H1 (cell line): ENCODE measurements around the gene FBXO21. TPM values are rescaled to one million over a fixed set of nuclear protein-coding genes. Genes with fewer than 3 reads are reported as not detected.

Experiments used
- CTCF ChIA-PET: fragments of 300-600 bp; sonication (Branson Sonifier 250); formaldehyde crosslinking; loops from one replicate; lab custom pipeline; 2021; ENCODE audit not compliant: partially characterized antibody; lab: Charles Lee
- POLR2A ChIA-PET: fragments of 300-600 bp; sonication (Branson Sonifier 250); formaldehyde crosslinking; loops from one replicate; lab custom pipeline; 2021; ENCODE audit warnings: inconsistent platforms; ENCODE audit not compliant: partially characterized antibody; lab: Charles Lee
- DNase-seq, 2 experiments: peaks; one replicate each; pipeline versions ENCODE4 v3.0.0 to v3.0.0-alpha.2; 2010 to 2022; ENCODE audit warnings: low spot score in 2 of 2, low read depth in 1 of 2, mixed read lengths in 1 of 2
- FAIRE-seq: peaks from 2 replicates; lab custom pipeline; 2011; peaks lifted over from hg19 to GRCh38; lab: Jason Lieb, UNC
- H2AFZ ChIP-seq: 2 replicates; pipeline ENCODE4 v1.8.1; 2012; ENCODE audit warnings: low read length, inconsistent platforms
- H2AK5ac ChIP-seq: 2 replicates; pipeline ENCODE4 v1.6.1; 2013; ENCODE audit warnings: low read depth, low read length
- H2BK120ac ChIP-seq: replicated peaks from 2 replicates; pipeline ENCODE3; 2013; ENCODE audit warnings: low read depth, low read length, inconsistent platforms
- H2BK12ac ChIP-seq: 2 replicates; pipeline ENCODE4 v1.6.1; 2013; ENCODE audit warnings: low read depth, low read length
- H2BK15ac ChIP-seq: 2 replicates; pipeline ENCODE4 v1.6.1; 2013; ENCODE audit warnings: low read length
- H2BK20ac ChIP-seq: 2 replicates; pipeline ENCODE4 v1.6.1; 2013; ENCODE audit warnings: low read length
- H2BK5ac ChIP-seq: 2 replicates; pipeline ENCODE4 v1.6.1; 2013; ENCODE audit warnings: low read depth, low read length
- H3K14ac ChIP-seq: 2 replicates; pipeline ENCODE4 v1.6.1; 2013; ENCODE audit warnings: inconsistent platforms; ENCODE audit not compliant: insufficient read length
- H3K18ac ChIP-seq: 2 replicates; pipeline ENCODE4 v1.6.1; 2013; ENCODE audit warnings: low read length; ENCODE audit errors: extremely low read depth
- H3K23ac ChIP-seq: 2 replicates; pipeline ENCODE4 v1.6.1; 2013; ENCODE audit warnings: inconsistent platforms; ENCODE audit not compliant: insufficient read length
- H3K23me2 ChIP-seq: 2 replicates; pipeline ENCODE4 v1.6.1; 2013; ENCODE audit warnings: low read depth, low read length
- H3K27ac ChIP-seq: 2 replicates; pipeline ENCODE4 v1.6.1; 2011; ENCODE audit warnings: low read depth, low read length, inconsistent platforms
- H3K27me3 ChIP-seq, 4 experiments: replicated peaks in 1 of 4; 1 replicate in 1 of 4; 2 replicates in 3 of 4; pipeline versions ENCODE4 v1.6.1 to v1.8.1; 2011 to 2013; ENCODE audit warnings: low read length in 3 of 4, mild to moderate bottlenecking in 3 of 4, inconsistent platforms in 2 of 4, mixed read lengths in 2 of 4, moderate library complexity in 1 of 4; ENCODE audit not compliant: control insufficient read depth in 3 of 4, insufficient read depth in 3 of 4; ENCODE audit errors: extremely low read depth in 1 of 4
- H3K36me3 ChIP-seq, 4 experiments: 2 replicates each; pipeline versions ENCODE4 v1.6.1 to v1.8.1; 2011 to 2013; ENCODE audit warnings: mild to moderate bottlenecking in 4 of 4, low read length in 3 of 4, moderate library complexity in 2 of 4, control low read depth in 1 of 4, inconsistent platforms in 1 of 4; ENCODE audit not compliant: insufficient read depth in 4 of 4, control insufficient read depth in 2 of 4
- H3K4ac ChIP-seq: replicated peaks from 2 replicates; pipeline ENCODE3; 2013; ENCODE audit warnings: low read length, low read depth, mixed read lengths, inconsistent platforms; ENCODE audit not compliant: insufficient read length
- H3K4me1 ChIP-seq, 4 experiments: replicated peaks in 1 of 4; 1 replicate in 1 of 4; 2 replicates in 3 of 4; pipeline versions ENCODE4 v1.6.1 to v1.8.1; 2011 to 2013; ENCODE audit warnings: low read length in 3 of 4, inconsistent platforms in 2 of 4, mixed read lengths in 1 of 4; ENCODE audit not compliant: insufficient read depth in 4 of 4, control insufficient read depth in 3 of 4
- H3K4me2 ChIP-seq, 2 experiments: 2 replicates each; pipeline versions ENCODE4 v1.6.1 to v1.8.1; 2011 to 2013; ENCODE audit warnings: low read depth in 2 of 2, low read length in 2 of 2, control low read depth in 1 of 2, inconsistent platforms in 1 of 2, mild to moderate bottlenecking in 1 of 2; ENCODE audit not compliant: insufficient read depth in 1 of 2
- H3K4me3 ChIP-seq, 4 experiments: fragments of 200-600, 300-600 bp in 1 of 4; sonication (generic), shearing (Covaris generic), sonication (Bioruptor Twin) in 1 of 4; 2 replicates each; pipeline versions ENCODE4 v1.5.1 to v1.8.1; 2011 to 2016; ENCODE audit warnings: low read length in 4 of 4, low read depth in 3 of 4, control low read depth in 2 of 4, inconsistent platforms in 2 of 4, mild to moderate bottlenecking in 2 of 4, mixed read lengths in 1 of 4, moderate library complexity in 1 of 4; ENCODE audit not compliant: insufficient read depth in 2 of 4; ENCODE audit errors: extremely low read depth in 1 of 4
- H3K56ac ChIP-seq: replicated peaks from 2 replicates; pipeline ENCODE3; 2013; ENCODE audit warnings: low read depth, mild to moderate bottlenecking, mixed read lengths, low read length, inconsistent platforms; ENCODE audit not compliant: insufficient read length
- H3K79me1 ChIP-seq: 2 replicates; pipeline ENCODE4 v1.6.1; 2013; ENCODE audit warnings: low read depth, low read length, control low read depth
- H3K79me2 ChIP-seq, 2 experiments: 2 replicates each; pipeline versions ENCODE4 v1.6.1 to v1.8.1; 2012 to 2013; ENCODE audit warnings: low read length in 2 of 2, mild to moderate bottlenecking in 2 of 2, inconsistent platforms in 1 of 2; ENCODE audit not compliant: insufficient read depth in 2 of 2, control insufficient read depth in 1 of 2
- H3K9ac ChIP-seq, 4 experiments: replicated peaks in 1 of 4; 1 replicate in 1 of 4; 2 replicates in 3 of 4; pipeline versions ENCODE4 v1.6.1 to v1.8.1; 2011 to 2013; ENCODE audit warnings: low read depth in 3 of 4, low read length in 3 of 4, control low read depth in 2 of 4, mild to moderate bottlenecking in 2 of 4, moderate library complexity in 2 of 4, inconsistent platforms in 1 of 4; ENCODE audit errors: extremely low read depth in 1 of 4
- H3K9me3 ChIP-seq, 2 experiments: 2 replicates each; pipeline versions ENCODE4 v1.6.1 to v1.8.1; 2012 to 2013; ENCODE audit warnings: mild to moderate bottlenecking in 2 of 2, moderate library complexity in 2 of 2, control low read depth in 1 of 2, inconsistent platforms in 1 of 2, low read depth in 1 of 2, low read length in 1 of 2, mixed read lengths in 1 of 2; ENCODE audit not compliant: insufficient read depth in 2 of 2
- H4K20me1 ChIP-seq, 2 experiments: replicated peaks in 1 of 2; 2 replicates each; pipeline versions ENCODE3 to v1.8.1; 2011 to 2013; ENCODE audit warnings: inconsistent platforms in 2 of 2, low read length in 2 of 2, mild to moderate bottlenecking in 1 of 2; ENCODE audit not compliant: insufficient read depth in 2 of 2, control insufficient read depth in 1 of 2
- H4K5ac ChIP-seq: 2 replicates; pipeline ENCODE4 v1.6.1; 2013; ENCODE audit warnings: low read length, low read depth, mixed read lengths, inconsistent platforms; ENCODE audit not compliant: insufficient read length
- H4K8ac ChIP-seq: 2 replicates; pipeline ENCODE4 v1.8.0; 2013; ENCODE audit warnings: mild to moderate bottlenecking, moderate library complexity, low read length, inconsistent platforms; ENCODE audit not compliant: insufficient read depth; ENCODE audit errors: extremely low read depth
- H4K91ac ChIP-seq: replicated peaks from 2 replicates; pipeline ENCODE3; 2013; ENCODE audit warnings: low read length, mixed read lengths, inconsistent platforms; ENCODE audit not compliant: insufficient read length
- FOSL1 ChIP-seq: IDR thresholded peaks from 2 replicates; pipeline ENCODE4 v1.6.1; 2011; ENCODE audit warnings: mild to moderate bottlenecking, low read depth, low read length, moderate library complexity; ENCODE audit not compliant: insufficient read depth
- WGBS, 2 experiments: shearing (Covaris generic) in 1 of 2; methylation state at CpG; one replicate each; pipeline versions ENCODE4 v1.1.6 to v1.1.7; 2013 to 2015; ENCODE audit warnings: low lambda C conversion rate in 2 of 2, mixed read lengths in 2 of 2, inconsistent platforms in 1 of 2, low coverage in 1 of 2, missing lambda C conversion rate in 1 of 2; ENCODE audit not compliant: insufficient replicate concordance in 2 of 2, insufficient coverage in 1 of 2, insufficient read length in 1 of 2; ENCODE audit errors: extremely low coverage in 1 of 2, missing lambda C conversion rate in 1 of 2; 5-methylcytosine and 5-hydroxymethylcytosine counted together
- polyA plus RNA-seq, 7 experiments: library from polyadenylated mRNA; depleted of rRNA in 3 of 7; stranded (reverse) in 5 of 7; unstranded in 2 of 7; fragments of >200 nt in 5 of 7; fragments of 200-250 nt in 2 of 7; gene quantifications; 1 replicate in 5 of 7; 2 replicates in 1 of 7; 4 replicates in 1 of 7; pipeline versions ENCODE4 v1.2.1 to v1.2.3, GENCODE V29; 2011 to 2013; ENCODE audit warnings: missing spikeins in 2 of 7, mixed read lengths in 2 of 7
- total RNA-seq: library from RNA; stranded (reverse); fragmentation: NEBNext Ultra II Directional; extraction: Animal tissue kit (Norgen Biotek cat#: 25700); gene quantifications from 2 replicates; pipeline ENCODE4 v1.2.1, GENCODE V29; 2021

FBXO21 gene
- total and polyA plus RNA-seq, 2 of the 8 experiments (the other 6 are each of a cell fraction or from before 2014, with no cell fraction given) = 57.0 to 80.6 TPM

DNA sequence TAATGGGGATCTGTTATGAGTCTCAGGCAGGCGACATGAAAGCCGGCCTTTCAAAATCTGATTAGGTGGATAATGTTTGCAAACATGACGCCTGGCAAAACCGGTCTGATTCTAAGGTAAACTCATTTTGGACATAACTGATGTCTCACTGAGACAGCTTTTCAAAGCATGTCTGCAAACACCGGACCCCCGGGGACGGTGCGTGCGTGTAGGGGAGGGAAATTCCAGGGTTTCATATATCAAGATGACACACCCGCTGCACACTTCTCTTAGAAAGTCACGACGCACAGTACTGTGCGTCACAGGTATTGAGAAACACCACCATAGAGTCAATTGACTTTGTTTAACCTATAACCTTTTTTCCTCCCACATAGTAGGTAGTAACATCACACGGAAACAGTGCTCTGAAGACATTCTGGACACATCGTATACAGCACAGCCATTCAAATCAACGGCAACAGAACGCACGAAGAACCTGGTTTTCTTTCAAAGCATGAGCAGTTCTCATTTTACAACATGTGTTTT, 47.2 kb downstream of the FBXO21 start:
- FAIRE-seq (no peak), DNase-seq (no peak)
- Histone ChIP-seq H3K18ac (no peak overlapping the region), H3K9ac (no peak overlapping the region), H2AFZ (no peak overlapping the region), H3K27me3 (no peaks in the 10 kb centered on the region), H2BK20ac (no peak overlapping the region), H4K5ac (no peak overlapping the region), H3K4me2 (no peak overlapping the region), H4K8ac (no peak overlapping the region), H3K9me3 (no peaks in the 10 kb centered on the region), H2BK5ac (no peak overlapping the region), H2BK15ac (no peak overlapping the region), H4K20me1 (peaks cover 3 to 5% of the 10 kb centered on the region in 2 experiments), H3K4ac (no peak overlapping the region), H3K27ac (no peak overlapping the region), H2AK5ac (no peak overlapping the region), H4K91ac (no peak overlapping the region), H3K23me2 (no peaks in the 10 kb centered on the region), H3K4me3 (no peak overlapping the region), H3K79me1 (no peaks in the 10 kb centered on the region; the same call in 1 of the 2 replicates), H3K56ac (no peak overlapping the region), H3K14ac (no peak overlapping the region), H3K79me2 (0 out of 4 replicates have a peak, but pooled peaks cover 0 to 2% of the 10 kb centered on the region in 2 experiments), H2BK120ac (no peak overlapping the region), H3K36me3 (peaks cover 5 to 27% (median 9%) of the 10 kb centered on the region in 4 experiments; a peak in 7 of 8 replicates), H3K4me1 (peaks cover 0 to 5% (median 0%) of the 10 kb centered on the region in 4 experiments; a peak in 3 of 7 replicates), H2BK12ac (no peak overlapping the region), H3K23ac (no peak overlapping the region)
- ChIA-PET CTCF (interaction anchor here (0.9 to 2.0 kb wide), 5 partner anchors 8 to 66 kb away, joined by 3 to 12 read pairs (median 4); no protein-coding TSS in a partner anchor), POLR2A (no interaction called here)
- no peak for TF ChIP-seq FOSL1
- 95% methylated on average over 18 of the region's 18 CpGs; no CpG with 5 or more reads in 1 of the 2 experiments for WGBS, 2 experiments
